HG03342 (cell line): ENCODE measurements around the gene GRXCR2.
"Not testable (repeated sequence)": the region's sequence is repeated elsewhere in the genome, so short reads cannot be mapped to it uniquely, and the experiment has no call there.

Experiments
- ATAC-seq: cut with Tn5 transposase; IDR thresholded peaks from one replicate; pipeline ENCODE4 v1.9.1; 2021; ENCODE audit warnings: mild to moderate bottlenecking, moderate library complexity; ENCODE audit not compliant: unreplicated experiment

GRXCR2 gene

DNA sequence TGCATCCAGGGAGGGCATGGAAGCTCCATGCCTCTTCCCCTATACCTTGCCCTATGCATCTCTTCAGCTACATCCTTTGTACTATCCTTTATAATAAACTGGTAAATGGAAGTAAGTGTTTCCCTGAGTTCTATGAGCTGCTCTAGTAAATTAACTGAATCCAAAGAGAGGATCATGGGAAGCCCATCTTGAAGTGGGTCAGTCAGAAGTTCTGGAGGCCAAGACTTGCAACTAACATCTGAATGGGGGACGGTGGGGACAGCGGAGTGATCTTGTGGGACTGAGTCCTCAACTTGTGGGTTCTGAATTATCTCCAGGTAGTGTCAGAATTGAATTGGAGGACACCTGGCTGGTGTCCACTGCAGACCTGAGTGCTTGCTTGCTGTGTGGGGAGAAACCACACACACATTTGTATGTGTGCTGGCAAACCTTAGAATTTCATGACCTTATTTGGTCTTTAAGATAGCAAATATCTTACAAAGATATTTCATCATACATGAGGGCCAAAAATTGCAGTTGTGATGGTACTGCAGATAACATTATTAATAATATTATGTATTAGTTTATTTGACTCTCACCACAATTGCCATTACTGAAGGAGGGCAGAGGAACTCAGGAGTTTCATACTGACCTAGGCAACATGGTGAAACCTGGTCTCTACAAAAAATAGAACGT, 32.2 kb downstream of the GRXCR2 start:
- no peak for ATAC-seq

DNA sequence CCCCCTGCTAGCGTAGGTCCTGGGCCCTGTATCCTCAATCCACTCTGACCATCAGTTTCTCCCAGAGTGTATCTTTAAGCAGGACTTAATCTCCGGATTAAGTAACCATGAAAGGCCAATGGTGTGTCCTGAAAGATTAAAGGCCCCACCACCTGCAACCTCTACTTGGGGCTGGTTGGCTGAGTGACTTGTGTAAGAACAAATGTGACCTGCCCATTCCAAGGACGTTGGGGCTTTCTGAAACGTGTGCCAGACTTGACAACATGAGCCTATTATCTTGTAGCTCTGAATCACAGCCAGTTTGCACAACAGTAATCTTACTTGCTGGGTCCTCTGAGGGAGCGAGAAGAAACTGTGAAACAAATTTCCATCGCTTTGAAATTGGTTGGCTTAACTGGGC, 34.5 kb downstream of the GRXCR2 start:
- no peak for ATAC-seq

DNA sequence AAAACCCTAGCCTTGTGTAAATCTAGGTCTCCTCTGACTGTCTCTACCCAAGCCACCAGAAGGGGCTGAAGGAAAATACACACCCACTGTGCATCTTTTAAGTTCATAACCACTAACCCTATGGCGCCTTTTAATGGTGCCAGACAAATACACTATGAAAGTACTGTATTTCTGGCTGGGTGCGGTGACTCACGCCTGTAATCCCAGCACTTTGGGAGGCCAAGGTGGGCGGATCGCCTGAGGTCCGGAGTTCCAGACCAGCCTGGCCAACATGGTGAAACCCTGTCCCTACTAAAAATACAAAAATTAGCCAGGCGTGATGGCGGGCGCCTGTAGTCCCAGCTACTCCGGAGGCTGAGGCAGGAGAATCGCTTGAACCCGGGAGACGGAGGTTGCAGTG, 36.6 kb downstream of the GRXCR2 start:
- not testable (repeated sequence) for ATAC-seq

DNA sequence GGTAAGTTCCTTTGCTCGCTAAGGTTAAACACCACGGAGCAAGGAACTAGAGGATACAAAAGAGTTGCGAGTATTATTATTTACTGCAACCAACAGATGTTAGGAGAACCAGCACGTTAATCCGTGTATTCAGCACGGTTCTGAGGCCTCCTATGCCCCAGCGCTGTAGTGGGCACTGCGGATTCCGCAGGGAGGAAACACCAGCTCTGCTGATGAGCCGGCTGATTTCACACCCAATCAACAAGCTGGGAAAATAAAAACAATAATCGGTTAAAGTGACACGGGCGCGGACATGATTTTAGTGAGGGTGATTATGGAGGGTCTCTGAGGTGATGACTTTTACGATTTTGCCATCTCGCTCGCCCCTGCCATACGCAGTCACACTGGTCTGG, 37.0 kb downstream of the GRXCR2 start:
- peak; percentile 3 for ATAC-seq

DNA sequence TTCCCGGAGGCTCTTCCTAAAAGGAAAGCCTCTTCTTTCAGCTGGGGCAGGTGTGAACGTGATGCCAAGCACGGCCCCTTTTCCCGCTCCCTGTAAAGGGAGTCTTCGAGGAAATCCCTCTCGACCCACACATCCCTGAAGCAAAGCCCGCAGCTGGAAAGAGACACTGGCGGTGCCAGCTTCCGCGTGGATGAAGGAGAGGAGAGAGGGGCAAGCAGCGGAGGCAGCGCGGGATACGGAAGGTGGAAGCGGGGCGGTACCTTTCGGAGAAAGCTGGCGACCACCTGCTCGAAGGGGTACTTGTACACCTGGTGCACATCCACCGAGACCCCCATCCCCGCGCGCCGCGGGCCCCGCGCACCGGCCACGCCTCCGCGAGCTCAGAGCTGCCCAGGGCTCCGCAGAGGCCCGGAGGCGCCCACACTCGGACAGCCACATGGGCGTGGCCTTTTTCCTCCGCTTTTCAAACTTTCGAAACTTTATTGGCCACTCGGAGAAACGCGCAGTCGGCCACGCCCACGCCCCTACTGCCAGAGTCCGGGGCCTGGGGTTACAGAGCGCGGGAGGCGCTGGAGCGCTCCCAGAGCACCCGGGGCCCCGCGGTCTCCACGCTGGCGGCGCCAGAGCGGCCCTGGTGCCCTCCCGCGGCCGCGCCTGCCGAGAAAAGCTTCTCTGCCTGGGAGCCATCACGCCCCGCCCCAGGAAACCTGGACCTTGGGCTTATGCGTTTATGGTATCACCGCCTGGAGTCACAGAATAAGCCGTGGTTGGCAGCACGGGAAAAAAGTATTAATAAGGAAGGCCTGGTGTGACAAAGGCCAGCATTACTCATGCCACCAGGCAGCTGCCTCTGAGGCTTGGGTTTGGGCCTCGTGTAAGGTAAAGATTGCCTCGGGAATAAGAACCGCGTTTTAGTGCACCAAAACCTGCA, 37.6 kb downstream of the GRXCR2 start, which contains the start of gene PRELID2:
TSS of gene PRELID2 (minus strand) at position 426 of the 931 bp plus-strand sequence. CDS start at position 335, 91 bp downstream.
- peak; percentile 82 for ATAC-seq

DNA sequence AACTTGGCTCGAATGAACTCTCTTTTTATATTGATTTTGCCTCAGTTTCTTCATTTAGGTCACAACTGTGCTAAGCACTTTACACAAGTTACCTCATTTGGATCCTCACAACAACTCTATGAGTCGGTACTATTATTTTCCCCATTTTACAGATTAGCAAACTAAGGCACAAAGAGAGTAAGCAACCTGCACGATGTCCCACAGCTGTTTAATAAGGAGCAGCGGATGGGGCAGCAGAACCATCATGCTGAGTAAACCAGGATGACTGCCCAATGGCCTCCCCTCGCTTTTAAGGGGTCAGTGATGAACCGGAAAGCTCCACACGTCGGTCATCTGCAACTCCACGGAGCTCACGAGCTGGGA, 38.3 kb downstream of the GRXCR2 start:
- no peak for ATAC-seq

DNA sequence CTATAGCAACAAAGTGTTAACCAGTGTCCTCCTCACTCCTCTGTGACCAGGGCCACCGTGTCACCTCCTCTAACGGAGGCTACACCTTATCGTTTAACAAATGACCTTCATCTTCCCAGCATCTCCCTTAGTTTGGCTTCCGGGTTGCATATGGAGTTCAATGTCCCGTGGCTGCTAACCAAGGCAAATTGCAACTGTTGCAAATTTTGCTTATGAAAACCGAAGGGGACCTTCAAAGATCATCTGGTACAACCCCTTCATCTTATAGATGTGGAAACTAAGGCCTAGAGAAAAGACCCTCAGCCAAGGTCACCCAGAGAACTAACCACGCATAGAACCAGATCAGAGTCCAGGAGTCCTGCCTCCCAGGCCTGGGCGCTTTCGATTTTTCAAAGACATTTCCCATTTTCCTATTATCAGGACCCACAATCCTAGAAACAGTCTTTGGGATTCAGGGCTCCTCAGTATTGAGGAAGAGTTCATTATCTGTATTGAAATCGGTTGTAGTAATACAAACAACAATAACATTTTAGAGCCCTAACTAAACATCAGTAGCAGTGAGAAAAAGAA, 39.1 kb downstream of the GRXCR2 start:
- no peak for ATAC-seq

DNA sequence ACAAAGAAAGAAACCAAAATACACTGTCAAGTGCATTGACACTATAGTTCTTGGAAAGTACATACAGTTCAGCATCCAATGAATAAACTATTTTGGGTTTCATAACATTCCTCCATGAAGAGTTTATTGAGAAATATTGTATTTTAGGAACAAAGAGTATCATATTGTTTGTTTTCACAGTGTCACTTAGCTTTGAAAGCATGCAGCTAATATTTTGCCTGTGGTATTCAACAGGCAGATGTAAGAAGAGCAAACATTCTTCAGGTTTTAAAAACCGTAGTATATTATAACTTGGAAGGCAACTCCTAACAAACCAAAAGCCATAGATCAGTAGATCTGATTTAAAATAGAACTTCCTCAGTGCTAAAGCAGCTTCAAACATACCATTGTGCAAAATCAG, 42.2 kb downstream of the GRXCR2 start:
- no peak for ATAC-seq

DNA sequence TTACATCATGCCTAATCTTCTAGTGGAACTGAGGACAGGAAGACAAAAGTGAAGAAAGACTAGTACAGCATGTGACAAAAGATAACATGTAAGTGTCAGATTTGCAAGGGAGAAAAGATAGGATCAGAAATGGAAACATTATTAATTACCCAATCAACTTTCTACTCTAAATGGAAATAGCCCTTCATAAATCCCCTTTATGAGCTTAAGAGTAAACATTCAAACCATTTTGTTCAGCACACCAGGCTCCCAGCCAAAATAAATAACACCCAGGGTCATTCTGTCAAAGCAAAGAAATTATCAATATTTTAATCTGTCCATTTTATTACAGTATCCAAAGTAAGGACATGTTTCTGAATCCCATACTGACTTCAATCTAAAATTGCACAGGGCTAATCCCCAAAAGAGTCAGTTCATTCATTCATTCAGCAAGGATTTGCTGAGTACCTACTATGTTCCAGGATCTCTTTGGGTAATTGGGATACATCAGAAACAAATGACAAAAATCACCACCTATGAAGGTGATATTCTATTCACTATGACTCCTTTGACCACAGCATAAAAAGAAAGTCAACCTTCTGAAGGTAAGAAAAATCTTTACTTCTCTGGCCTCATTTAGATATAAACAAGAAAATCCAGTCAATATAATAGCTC, 43.0 kb downstream of the GRXCR2 start:
- ATAC-seq = no peak

DNA sequence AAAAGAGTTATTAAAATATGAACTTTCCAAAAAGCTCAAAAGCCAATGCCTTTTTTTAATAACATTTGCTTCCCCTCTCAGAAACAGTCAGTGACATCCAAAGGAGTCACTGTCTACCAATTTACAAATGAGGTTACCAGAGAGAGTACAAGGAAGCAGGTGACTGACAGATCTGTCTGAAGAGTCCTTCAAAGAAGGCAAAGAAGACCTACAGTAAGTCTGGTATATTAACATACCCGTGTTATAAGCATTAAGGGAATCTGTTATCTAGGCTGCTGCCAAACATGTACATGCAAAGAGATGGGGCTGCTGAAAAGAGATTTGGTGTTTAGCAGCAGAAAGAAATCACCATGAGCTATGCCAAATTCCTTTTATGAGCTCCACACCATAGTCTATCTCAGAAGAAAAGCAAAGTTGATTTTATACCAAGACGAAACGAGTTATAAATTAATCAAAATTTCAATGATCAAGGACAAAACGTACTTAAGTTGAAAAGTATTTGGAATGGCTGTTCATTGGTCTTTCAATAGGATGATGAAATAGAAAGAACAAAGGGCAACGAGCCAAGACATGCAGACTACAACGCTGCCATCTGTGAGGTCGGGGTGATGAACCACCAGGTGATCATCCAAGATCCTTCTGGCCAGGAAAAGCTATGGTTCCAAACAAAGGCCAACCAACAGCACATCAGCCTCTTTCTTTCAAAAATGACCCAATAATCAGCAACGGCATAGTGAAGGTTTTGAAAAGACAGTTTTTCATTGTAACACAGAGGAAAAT, 45.7 kb downstream of the GRXCR2 start:
- ATAC-seq = no peak

DNA sequence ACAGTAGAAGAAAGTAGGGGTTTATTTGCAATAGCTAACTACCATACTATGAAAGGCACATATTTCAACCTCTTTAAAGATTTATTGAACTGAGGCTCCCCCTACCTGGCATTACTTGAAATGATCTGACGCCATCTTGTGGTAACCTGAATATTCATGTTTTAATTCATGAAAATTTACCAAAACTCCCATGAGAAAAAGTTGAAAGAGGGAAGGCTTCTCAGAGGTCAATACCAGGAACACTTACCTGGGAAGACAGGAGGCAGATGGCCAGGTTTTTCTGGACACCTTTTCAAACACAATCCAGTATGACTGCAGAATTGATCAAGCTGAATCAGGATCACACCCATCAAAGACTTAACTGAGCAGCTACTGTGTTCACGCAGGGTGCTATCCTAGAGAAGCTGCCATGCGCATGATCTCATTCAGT, 47.0 kb downstream of the GRXCR2 start:
- ATAC-seq = peak; percentile 82

DNA sequence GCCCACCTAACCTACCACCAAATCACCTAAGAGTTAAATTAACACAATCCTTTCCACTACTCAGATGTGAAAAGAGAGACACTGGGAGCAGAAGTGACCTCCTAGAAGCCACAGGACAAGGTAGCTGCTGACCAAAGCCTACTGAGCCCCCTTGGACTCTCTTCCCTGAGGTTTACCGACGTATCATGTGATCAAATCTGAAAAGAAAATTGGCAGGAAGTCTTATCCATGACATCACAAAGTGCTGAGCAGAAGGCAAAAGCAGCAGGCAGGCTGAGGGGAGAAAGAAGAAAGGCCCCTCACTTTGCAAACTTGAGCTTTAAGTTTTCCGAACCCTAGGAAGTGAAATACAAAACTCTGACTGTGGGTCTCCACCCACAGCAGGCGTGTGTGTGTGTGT, 48.8 kb downstream of the GRXCR2 start:
- no peak for ATAC-seq

DNA sequence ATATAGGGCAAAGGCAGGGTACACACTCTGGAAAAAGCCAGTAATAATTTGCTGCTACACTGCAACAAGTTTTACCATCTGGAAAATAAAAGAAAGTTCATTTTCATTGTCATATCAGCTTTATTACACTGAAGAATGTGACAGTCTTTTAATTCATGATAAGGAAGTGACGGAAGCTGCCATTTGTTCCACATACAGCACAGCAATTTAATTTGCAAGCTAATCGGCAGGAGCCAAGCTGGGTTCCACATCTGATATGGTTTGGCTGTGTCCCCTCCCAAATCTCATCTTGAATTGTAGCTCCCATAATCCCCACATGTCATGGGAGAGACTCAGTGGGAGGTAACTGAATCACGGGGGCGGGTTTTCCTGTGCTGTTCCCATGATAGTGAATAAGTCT, 54.2 kb downstream of the GRXCR2 start:
- ATAC-seq = no peak

DNA sequence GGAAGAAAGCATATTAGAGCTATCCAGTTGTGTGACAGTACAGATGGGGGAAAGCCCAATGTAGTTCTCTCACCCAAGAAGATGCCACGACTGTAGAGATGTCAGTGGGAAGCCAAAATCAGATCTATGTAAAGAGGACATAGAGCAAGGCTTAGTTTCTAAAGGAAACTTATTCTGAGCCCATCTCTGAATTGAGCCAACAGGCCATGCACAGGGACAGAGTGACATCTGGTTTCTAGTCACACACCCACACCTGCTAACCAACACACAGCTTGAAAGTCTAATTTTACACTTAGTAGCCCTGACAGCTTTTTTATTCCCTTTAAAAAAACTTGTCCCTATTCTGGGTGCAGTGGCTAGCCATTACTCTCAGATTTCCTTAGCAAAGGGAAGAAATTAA, 59.9 kb downstream of the GRXCR2 start:
- ATAC-seq = no peak

DNA sequence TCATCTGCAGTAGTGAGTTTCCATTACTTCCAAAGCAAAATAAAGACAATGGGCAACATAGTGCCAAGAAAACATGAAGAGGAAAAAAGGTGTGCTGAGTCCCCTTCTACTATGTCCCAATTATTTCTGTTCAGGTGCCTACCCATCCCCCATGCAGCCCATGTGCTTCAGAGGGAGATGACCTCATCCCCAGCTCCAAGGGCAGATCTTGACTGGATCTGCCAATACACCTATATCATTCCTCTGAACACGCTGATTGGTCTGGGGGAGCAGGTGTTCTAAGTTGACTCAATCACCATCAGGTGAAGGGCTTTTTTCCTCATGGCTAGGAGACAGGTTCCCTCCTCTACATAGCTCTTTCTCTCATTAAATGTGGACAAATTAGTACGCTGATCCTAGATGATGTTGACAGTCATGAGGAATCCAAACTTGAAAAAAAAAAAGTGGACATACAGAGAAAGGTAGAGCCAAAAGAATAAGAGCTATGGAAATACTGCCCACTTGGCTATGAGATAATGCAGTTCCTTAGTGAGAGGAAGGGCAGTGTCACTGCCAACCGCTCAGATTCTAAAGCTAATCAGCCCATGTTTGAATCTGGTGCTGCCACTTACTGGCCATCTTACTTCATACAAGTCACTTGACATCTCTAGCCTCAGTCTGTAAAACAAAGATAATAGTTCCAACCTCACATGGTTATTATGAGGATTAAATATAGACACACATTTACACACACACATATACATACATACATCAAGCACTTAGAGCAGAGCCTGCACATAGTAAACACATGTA, 60.8 kb downstream of the GRXCR2 start:
- no peak for ATAC-seq
